Thoracic aorta (tissue), 2 donors: ENCODE measurements around the gene CNTN1. TPM values are rescaled to one million over a fixed set of nuclear protein-coding genes. Genes with fewer than 3 reads are reported as not detected.

Experiments used
- ATAC-seq: fragments of 150-250 bp; one replicate; pipeline ENCODE4 v1.8.0; 2017; ENCODE audit warnings: low read depth; ENCODE audit not compliant: insufficient number of reproducible peaks, low FRiP score
- DNase-seq: peaks from one replicate; pipeline ENCODE4 v3.0.0-alpha.2; 2020; ENCODE audit warnings: low spot score
- H3K27ac ChIP-seq, 2 donors: fragments of 200-600 bp; sonication (generic); 1 replicate in 1 of 2; 2 replicates in 1 of 2; pipeline ENCODE4 v1.5.1; 2016; ENCODE audit warnings: mild to moderate bottlenecking in 2 of 2, moderate library complexity in 2 of 2
- H3K27me3 ChIP-seq: fragments of 200-600 bp; sonication (generic); replicated peaks from 2 replicates; pipeline ENCODE4 v1.6.0; 2016; ENCODE audit warnings: mild to moderate bottlenecking; ENCODE audit not compliant: insufficient read depth
- H3K36me3 ChIP-seq: fragments of 200-600 bp; sonication (generic); one replicate; pipeline ENCODE4 v1.5.1; 2016
- H3K4me1 ChIP-seq, 2 donors: fragments of 200-600 bp; sonication (generic); 1 replicate in 1 of 2; 2 replicates in 1 of 2; pipeline versions ENCODE4 v1.5.1 to v1.6.0; 2016; ENCODE audit warnings: low read depth in 2 of 2, mild to moderate bottlenecking in 1 of 2; ENCODE audit not compliant: control insufficient read depth in 1 of 2
- H3K4me3 ChIP-seq: fragments of 200-600 bp; sonication (generic); 2 replicates; pipeline ENCODE4 v1.5.1; 2016; ENCODE audit warnings: mild to moderate bottlenecking
- H3K9me3 ChIP-seq: fragments of 200-600 bp; sonication (generic); 2 replicates; pipeline ENCODE4 v1.5.1; 2016
- total RNA-seq, 2 donors: library from RNA; depleted of rRNA; stranded (reverse); fragments of >200 nt; gene quantifications; one replicate each; pipeline versions ENCODE4 v1.1.0 to v1.2.3, GENCODE V29; 2016
- TF ChIP-seq, protein P1 (sequence below): fragments of 200-600 bp; sonication (generic); IDR thresholded peaks from one replicate; pipeline ENCODE4 v1.5.1; 2019; ENCODE audit warnings: antibody characterized with exemption

Gene CNTN1
- total RNA-seq, 2 donors from 2014 or later: 16.1 to 42.8 TPM

DNA sequence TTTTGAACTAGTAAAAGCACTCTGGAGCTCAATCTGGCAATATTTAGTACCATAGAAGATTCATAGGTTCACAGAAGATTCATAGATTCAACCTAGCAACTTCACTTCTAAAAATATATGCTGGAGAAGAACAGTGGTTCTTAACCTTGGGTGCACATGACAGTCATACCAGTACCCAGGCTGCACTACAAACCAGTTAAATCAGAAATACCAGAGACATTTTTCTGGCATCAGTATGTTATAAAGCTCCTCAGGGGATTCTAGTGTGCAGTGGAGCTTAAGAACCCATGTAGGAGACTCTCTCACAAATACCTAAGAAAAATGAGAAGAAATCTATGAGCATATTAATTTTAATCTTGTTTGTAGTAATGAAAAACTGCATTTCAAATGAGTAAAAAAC is 46.6 kb downstream of the CNTN1 start:
- no peak overlapping the region for H3K4me3 ChIP-seq
- no peaks in the 10 kb centered on the region for H3K4me1 ChIP-seq
- ATAC-seq (no peak), DNase-seq (no peak)
- H3K27me3 ChIP-seq: no peaks in the 10 kb centered on the region
- H3K36me3 ChIP-seq: no peaks in the 10 kb centered on the region
- TF ChIP-seq, protein P1, sequence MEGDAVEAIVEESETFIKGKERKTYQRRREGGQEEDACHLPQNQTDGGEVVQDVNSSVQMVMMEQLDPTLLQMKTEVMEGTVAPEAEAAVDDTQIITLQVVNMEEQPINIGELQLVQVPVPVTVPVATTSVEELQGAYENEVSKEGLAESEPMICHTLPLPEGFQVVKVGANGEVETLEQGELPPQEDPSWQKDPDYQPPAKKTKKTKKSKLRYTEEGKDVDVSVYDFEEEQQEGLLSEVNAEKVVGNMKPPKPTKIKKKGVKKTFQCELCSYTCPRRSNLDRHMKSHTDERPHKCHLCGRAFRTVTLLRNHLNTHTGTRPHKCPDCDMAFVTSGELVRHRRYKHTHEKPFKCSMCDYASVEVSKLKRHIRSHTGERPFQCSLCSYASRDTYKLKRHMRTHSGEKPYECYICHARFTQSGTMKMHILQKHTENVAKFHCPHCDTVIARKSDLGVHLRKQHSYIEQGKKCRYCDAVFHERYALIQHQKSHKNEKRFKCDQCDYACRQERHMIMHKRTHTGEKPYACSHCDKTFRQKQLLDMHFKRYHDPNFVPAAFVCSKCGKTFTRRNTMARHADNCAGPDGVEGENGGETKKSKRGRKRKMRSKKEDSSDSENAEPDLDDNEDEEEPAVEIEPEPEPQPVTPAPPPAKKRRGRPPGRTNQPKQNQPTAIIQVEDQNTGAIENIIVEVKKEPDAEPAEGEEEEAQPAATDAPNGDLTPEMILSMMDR: no peak
- H3K9me3 ChIP-seq: no peaks in the 10 kb centered on the region
- no peak overlapping the region for H3K27ac ChIP-seq

DNA sequence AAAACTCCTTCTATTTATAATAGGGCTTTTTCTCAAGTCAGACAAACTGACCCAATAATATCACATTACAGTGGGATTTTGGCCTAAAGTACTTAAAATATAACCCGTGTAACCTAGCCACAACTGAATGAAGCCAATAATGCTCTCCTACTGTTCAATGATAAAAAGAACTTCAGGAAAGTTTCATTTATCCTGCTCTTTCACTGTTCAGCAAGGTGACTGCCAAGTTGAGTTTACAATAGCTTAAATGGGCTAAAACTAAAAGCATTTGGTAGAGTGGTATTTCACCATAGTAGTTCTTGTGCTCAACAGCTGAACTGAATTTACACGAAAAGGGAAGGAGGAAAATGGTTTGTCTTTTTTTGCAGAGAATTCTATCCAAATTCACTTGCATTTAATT is 49.8 kb downstream of the CNTN1 start:
- no peaks in the 10 kb centered on the region for H3K27me3 ChIP-seq
- H3K4me3 ChIP-seq: no peak overlapping the region
- H3K27ac ChIP-seq: no peak overlapping the region
- H3K36me3 ChIP-seq: no peaks in the 10 kb centered on the region
- DNase-seq: no peak
- no peak for ATAC-seq
- H3K4me1 ChIP-seq: no peaks in the 10 kb centered on the region
- H3K9me3 ChIP-seq: no peaks in the 10 kb centered on the region
- TF ChIP-seq, protein P1: no peak

DNA sequence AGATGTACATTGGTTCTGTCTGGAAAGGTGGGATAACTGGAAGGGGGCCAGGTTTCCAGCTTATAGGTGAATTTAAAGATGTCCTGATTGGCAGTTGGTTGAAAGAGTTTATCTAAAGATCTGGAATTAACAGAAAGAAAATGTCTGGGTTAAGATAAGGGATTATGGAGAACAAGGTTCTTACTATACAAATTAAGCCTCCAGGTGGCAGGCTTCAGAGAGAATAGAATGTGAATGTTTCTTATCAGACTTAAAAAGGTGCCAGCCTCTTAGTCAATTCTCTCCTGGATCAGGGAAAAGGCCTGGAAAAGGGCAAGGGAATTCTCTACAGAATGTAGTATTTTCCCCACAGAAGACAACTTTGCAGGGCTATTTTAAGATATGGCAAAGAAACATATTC is 53.1 kb downstream of the CNTN1 start:
- Histone ChIP-seq H3K4me3 (no peak overlapping the region), H3K36me3 (no peaks in the 10 kb centered on the region), H3K27ac (no peak overlapping the region), H3K27me3 (no peaks in the 10 kb centered on the region), H3K4me1 (no peaks in the 10 kb centered on the region), H3K9me3 (no peaks in the 10 kb centered on the region)
- ATAC-seq: no peak
- TF ChIP-seq, protein P1: no peak
- no peak for DNase-seq

DNA sequence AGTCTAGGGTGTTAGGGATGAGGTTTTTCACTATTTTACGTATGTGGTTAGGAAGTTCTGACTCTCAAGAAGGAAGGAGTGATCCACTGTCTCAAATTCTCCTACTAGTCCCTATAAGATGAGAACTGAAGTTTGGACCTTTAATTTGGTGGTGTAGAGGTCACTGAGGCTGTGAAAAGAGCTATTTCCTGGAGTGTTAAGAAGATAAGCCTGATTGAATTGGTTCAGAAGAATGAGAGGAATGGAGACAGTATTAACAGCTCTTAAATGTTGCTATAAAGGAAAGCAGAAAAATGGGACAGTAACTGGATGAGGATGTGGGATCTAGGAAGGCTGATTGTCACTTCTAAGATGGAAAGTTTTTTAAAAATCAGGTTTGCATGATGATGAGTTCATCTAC is 57.6 kb downstream of the CNTN1 start:
- Histone ChIP-seq H3K9me3 (no peaks in the 10 kb centered on the region), H3K4me3 (no peak overlapping the region), H3K36me3 (no peaks in the 10 kb centered on the region), H3K4me1 (no peaks in the 10 kb centered on the region), H3K27me3 (no peaks in the 10 kb centered on the region), H3K27ac (no peak overlapping the region)
- DNase-seq (no peak), ATAC-seq (no peak)
- TF ChIP-seq, protein P1: no peak

DNA sequence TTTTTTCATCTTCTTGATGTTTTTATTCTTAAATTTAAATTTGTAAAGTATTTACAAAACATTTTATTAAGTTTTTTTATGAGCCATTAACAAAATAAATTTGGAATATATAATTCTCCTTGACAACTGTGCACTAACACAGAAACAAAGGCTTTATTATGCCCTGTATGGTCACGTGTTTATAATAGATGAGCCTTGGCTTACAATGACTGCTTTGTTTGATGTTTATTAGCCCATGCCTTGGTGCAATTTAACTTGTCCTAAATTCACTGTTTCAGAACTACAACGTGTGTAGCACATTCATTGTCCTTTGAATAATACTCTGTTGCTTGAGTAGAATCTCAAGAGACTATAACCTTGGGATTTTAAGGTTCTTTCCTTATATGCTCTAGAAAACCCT is 59.8 kb downstream of the CNTN1 start:
- Histone ChIP-seq H3K4me3 (no peak overlapping the region), H3K27me3 (no peaks in the 10 kb centered on the region), H3K36me3 (no peaks in the 10 kb centered on the region), H3K9me3 (no peaks in the 10 kb centered on the region), H3K4me1 (no peaks in the 10 kb centered on the region), H3K27ac (no peak overlapping the region)
- ATAC-seq: no peak
- DNase-seq: no peak
- TF ChIP-seq, protein P1: no peak
